HL-60 (cell line): Measurements from ENCODE around the gene AVPR1B.

ENCODE experiments used
- CTCF ChIP-seq: IDR thresholded peaks from one replicate; pipeline ENCODE4 v1.5.1; 2011; ENCODE audit warnings: low read length, control low read depth, inconsistent platforms; ENCODE audit not compliant: insufficient read depth
- POLR2AphosphoS5 ChIP-seq: IDR thresholded peaks from 2 replicates; pipeline ENCODE4 v1.6.1; 2012; ENCODE audit warnings: low read depth

GRCh38 chr1:206106328-206107167, 10.6 kb downstream of the AVPR1B start:
- peak; percentile 85 for TF ChIP-seq CTCF
- 0 out of 2 replicates have a peak, but pooled peaks have one; percentile 22 for TF ChIP-seq POLR2AphosphoS5
